T-cell (primary cell): ENCODE results near the gene MFSD8. TPM values are rescaled to one million over a fixed set of nuclear protein-coding genes. Genes with fewer than 3 reads are reported as not detected.

Experiments used
- ATAC-seq, 4 experiments: fragments of 200-7000 bp in 3 of 4; fragments of 150-1000 bp in 1 of 4; cut with Tn5 transposase; replicated peaks in 1 of 4; 1 replicate in 3 of 4; 2 replicates in 1 of 4; pipeline ENCODE4 v1.10.0; 2021; ENCODE audit warnings: moderate library complexity in 3 of 4, mild to moderate bottlenecking in 2 of 4, moderate number of reproducible peaks in 1 of 4
- CTCF ChIA-PET, 2 donors: fragments of 300-600 bp; sonication (Branson Sonifier 250); formaldehyde crosslinking; loops; one replicate each; lab custom pipeline; 2022; ENCODE audit warnings: antibody characterized with exemption in 2 of 2; lab: Charles Lee
- POLR2A ChIA-PET, 2 donors: fragments of 300-600 bp; sonication (Branson Sonifier 250); formaldehyde crosslinking; loops; one replicate each; lab custom pipeline; 2022; ENCODE audit warnings: antibody characterized with exemption in 2 of 2; lab: Charles Lee
- DNase-seq, 35 experiments: peaks; one replicate each; pipeline versions ENCODE4 v3.0.0 to v3.0.0-alpha.2; 2013 to 2023
- H3K27ac ChIP-seq: one replicate; pipeline ENCODE4 v1.5.1; 2013; ENCODE audit warnings: low read length
- H3K27me3 ChIP-seq, 2 experiments: replicated peaks in 1 of 2; 1 replicate in 1 of 2; 2 replicates in 1 of 2; pipeline versions ENCODE4 v1.6.1 to v1.7.0; 2013; ENCODE audit warnings: low read length in 1 of 2, mixed read lengths in 1 of 2; ENCODE audit not compliant: control insufficient read depth in 2 of 2, insufficient read depth in 2 of 2; ENCODE audit errors: extremely low read depth in 1 of 2
- H3K36me3 ChIP-seq, 2 donors: 1 replicate in 1 of 2; 2 replicates in 1 of 2; pipeline versions ENCODE4 v1.6.1 to v1.7.0; 2013; ENCODE audit warnings: low read length in 1 of 2; ENCODE audit not compliant: control insufficient read depth in 2 of 2, insufficient read depth in 1 of 2; ENCODE audit errors: extremely low read depth in 1 of 2
- H3K4me1 ChIP-seq, 2 experiments: 1 replicate in 1 of 2; 2 replicates in 1 of 2; pipeline versions ENCODE4 v1.6.1 to v1.7.0; 2013; ENCODE audit warnings: low read length in 2 of 2, mixed read lengths in 1 of 2; ENCODE audit not compliant: insufficient read depth in 2 of 2, control insufficient read depth in 1 of 2; ENCODE audit errors: extremely low read depth in 1 of 2
- H3K4me3 ChIP-seq, 2 donors: 1 replicate in 1 of 2; 2 replicates in 1 of 2; pipeline versions ENCODE4 v1.5.1 to v1.7.0; 2013; ENCODE audit warnings: mild to moderate bottlenecking in 2 of 2, low read length in 1 of 2, moderate library complexity in 1 of 2; ENCODE audit not compliant: control insufficient read depth in 1 of 2; ENCODE audit errors: extremely low read depth in 1 of 2
- H3K9me3 ChIP-seq: 2 replicates; pipeline ENCODE4 v1.7.0; 2013
- H3K27ac Mint-ChIP-seq, 2 donors: one replicate each; pipeline ENCODE4 v1.8.0; 2020 to 2021; ENCODE audit warnings: mild to moderate bottlenecking in 2 of 2, mixed read lengths in 2 of 2
- H3K27me3 Mint-ChIP-seq, 2 donors: one replicate each; pipeline ENCODE4 v1.8.0; 2021 to 2022; ENCODE audit warnings: mixed read lengths in 2 of 2
- H3K36me3 Mint-ChIP-seq: one replicate; pipeline ENCODE4 v1.8.0; 2021; ENCODE audit warnings: mixed read lengths
- H3K4me1 Mint-ChIP-seq, 3 donors: one replicate each; pipeline ENCODE4 v1.8.0; 2020 to 2022; ENCODE audit warnings: mixed read lengths in 3 of 3, mild to moderate bottlenecking in 1 of 3
- H3K4me3 Mint-ChIP-seq, 3 donors: one replicate each; pipeline ENCODE4 v1.8.0; 2020 to 2022; ENCODE audit warnings: mild to moderate bottlenecking in 3 of 3, mixed read lengths in 3 of 3, moderate library complexity in 3 of 3
- H3K9me3 Mint-ChIP-seq, 3 donors: one replicate each; pipeline ENCODE4 v1.8.0; 2020 to 2022; ENCODE audit warnings: mixed read lengths in 3 of 3
- WGBS: methylation state at CpG from one replicate; pipeline ENCODE4 v1.1.5; 2013; ENCODE audit warnings: missing lambda C conversion rate; ENCODE audit not compliant: insufficient coverage; 5-methylcytosine and 5-hydroxymethylcytosine counted together
- total RNA-seq, 35 experiments: library from RNA in 6 of 35; stranded (reverse) in 6 of 35; fragments of 120-200 nt in 1 of 35; gene quantifications; one replicate each; pipeline versions ENCODE4 v1.2.1 to v1.2.4 and lab custom pipeline; 2013 to 2026

MFSD8 gene
- total RNA-seq, 5 donors from 2014 or later (not counting 1 experiment from before 2014, with no cell fraction given) = 27.0 to 39.7 (median 37.1) TPM

DNA sequence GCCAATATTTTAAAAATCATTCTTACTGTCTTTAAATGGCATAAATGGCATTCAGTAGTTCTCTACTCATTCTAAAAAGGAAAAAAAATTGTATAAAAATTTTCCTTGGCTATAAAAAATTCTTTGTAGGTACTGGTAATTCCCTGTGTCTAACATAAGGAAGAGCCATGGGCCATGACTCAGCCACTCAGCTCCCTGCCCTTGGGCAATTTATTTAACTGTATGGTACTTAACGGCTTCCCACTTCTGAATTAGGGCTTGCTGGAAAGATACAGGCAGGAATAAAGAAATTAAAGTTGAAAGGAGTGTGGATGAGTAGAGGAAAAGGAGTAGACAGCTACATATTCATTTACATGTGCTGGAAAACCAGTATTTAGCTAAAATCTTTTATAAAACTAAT is 30.8 kb upstream of the MFSD8 start:
- Histone ChIP-seq H3K4me3 (no peak overlapping the region), H3K36me3 (peaks cover 0 to 4% of the 10 kb centered on the region in 2 donors), H3K9me3 (peaks cover 2% of the 10 kb centered on the region), H3K27me3 (no peaks in the 10 kb centered on the region), H3K4me1 (peaks cover 0 to 2% of the 10 kb centered on the region in 2 experiments), H3K27ac (no peak overlapping the region)
- Mint-ChIP-seq H3K27ac (no peak overlapping the region), H3K4me3 (no peak overlapping the region), H3K27me3 (no peaks in the 10 kb centered on the region), H3K9me3 (peaks cover 0 to 15% (median 14%) of the 10 kb centered on the region in 3 donors), H3K4me1 (peaks cover 16 to 20% (median 17%) of the 10 kb centered on the region in 3 donors), H3K36me3 (peaks cover 58% of the 10 kb centered on the region)
- POLR2A ChIA-PET = interaction anchor here in 1 of 2 donors (0.6 kb wide), 1 partner anchor 62 kb away, joined by 4 read pairs; no protein-coding TSS in a partner anchor
- DNase-seq = no peak
- no peak for ATAC-seq
- CTCF ChIA-PET = no interaction called here
- no CpG with 5 or more reads among the region's 1 CpG for WGBS

DNA sequence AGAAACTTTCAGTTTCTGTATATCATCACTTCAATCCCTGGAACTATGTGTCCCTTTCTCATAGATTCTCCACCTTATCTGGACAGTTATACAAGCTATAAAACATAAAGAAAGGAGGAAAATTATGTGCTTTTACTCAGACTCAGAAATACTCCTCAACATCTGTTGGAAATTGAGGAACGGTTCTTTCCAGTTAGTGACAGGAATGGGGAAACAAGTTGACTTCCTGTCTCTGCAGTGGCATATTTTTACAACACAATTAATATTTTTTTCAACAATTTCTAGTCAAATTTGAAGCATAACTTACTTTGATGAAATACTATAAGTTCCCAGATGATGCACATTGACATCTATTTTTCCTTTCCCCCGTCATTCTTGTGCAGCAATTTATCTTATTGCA is 28.2 kb upstream of the MFSD8 start:
- Mint-ChIP-seq H3K4me1 (peaks cover 9 to 14% (median 14%) of the 10 kb centered on the region in 3 donors), H3K36me3 (peaks cover 47% of the 10 kb centered on the region), H3K4me3 (no peak overlapping the region), H3K9me3 (peaks cover 0 to 7% (median 4%) of the 10 kb centered on the region in 3 donors), H3K27me3 (no peaks in the 10 kb centered on the region), H3K27ac (peak overlapping the region in 1 of 2 donors; percentile 64)
- WGBS = no CpG with 5 or more reads among the region's 2 CpGs
- no peak overlapping the region for H3K4me3 ChIP-seq
- DNase-seq (no peak), ATAC-seq (no peak)
- H3K27me3 ChIP-seq = no peaks in the 10 kb centered on the region
- peaks cover 0 to 9% of the 10 kb centered on the region in 2 donors for H3K36me3 ChIP-seq
- peaks cover 2% of the 10 kb centered on the region for H3K9me3 ChIP-seq
- POLR2A ChIA-PET = no interaction called here
- peaks cover 0 to 2% of the 10 kb centered on the region in 2 experiments for H3K4me1 ChIP-seq
- CTCF ChIA-PET = no interaction called here
- no peak overlapping the region for H3K27ac ChIP-seq

DNA sequence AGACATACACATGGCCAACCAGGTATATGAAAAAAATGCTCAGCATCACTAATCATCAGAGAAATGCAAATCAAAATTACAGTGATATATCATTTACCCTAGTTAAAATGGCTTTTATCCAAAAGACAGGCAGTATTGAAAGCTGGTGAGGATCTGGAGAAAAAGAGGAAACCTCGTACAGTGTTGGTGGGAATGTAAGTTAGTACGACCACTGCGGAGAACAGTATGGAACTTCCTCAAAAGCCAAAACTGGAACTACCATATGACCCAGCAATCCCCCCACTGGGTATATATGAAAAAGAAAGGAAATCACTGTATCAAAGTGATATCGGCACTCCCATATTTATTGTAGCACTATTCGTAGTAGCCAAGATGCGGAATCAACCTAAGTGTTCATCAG is 23.7 kb upstream of the MFSD8 start:
- peaks cover 33% of the 10 kb centered on the region for H3K36me3 Mint-ChIP-seq
- WGBS = no CpG with 5 or more reads among the region's 6 CpGs
- no peak overlapping the region for H3K4me3 ChIP-seq

DNA sequence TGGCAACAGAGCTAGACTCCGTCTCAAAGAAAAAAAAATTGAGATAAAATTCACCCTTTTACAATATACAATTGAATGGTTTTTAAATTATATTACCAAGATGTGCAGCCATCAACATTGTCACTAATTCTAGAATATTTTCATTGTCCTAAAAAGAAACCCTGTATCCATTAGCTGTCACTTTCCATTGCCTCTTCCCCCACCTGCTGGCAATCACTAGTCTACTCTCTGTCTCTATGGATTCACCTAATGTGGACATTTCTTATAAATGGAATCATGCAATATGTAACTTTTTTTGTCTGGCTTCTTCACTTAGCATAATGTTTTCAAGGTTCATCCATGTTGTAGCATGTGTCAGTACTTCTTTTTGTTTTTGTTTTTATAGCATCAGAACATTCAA is 21.0 kb upstream of the MFSD8 start:
- Mint-ChIP-seq H3K27ac (no peak overlapping the region), H3K9me3 (no peaks in the 10 kb centered on the region), H3K4me3 (no peak overlapping the region), H3K4me1 (peaks cover 2 to 4% (median 3%) of the 10 kb centered on the region in 3 donors), H3K36me3 (peaks cover 27% of the 10 kb centered on the region), H3K27me3 (no peaks in the 10 kb centered on the region)
- POLR2A ChIA-PET = interaction anchor here in 1 of 2 donors (0.5 kb wide), 1 partner anchor 45 kb away, joined by 6 read pairs; no protein-coding TSS in a partner anchor
- DNase-seq (no peak), ATAC-seq (no peak)
- Histone ChIP-seq H3K4me3 (no peak overlapping the region), H3K27ac (no peak overlapping the region), H3K36me3 (peaks cover 0 to 17% of the 10 kb centered on the region in 2 donors), H3K27me3 (no peaks in the 10 kb centered on the region), H3K4me1 (no peaks in the 10 kb centered on the region), H3K9me3 (no peaks in the 10 kb centered on the region)
- no CpG with 5 or more reads among the region's 1 CpG for WGBS
- CTCF ChIA-PET = no interaction called here

More for the DNA sequence above, 23.7 kb upstream of the MFSD8 start:
- H3K4me1 ChIP-seq = peaks cover 0 to 2% of the 10 kb centered on the region in 2 experiments
- H3K4me3 Mint-ChIP-seq = no peak overlapping the region
- CTCF ChIA-PET = no interaction called here
- H3K36me3 ChIP-seq = peaks cover 0 to 17% of the 10 kb centered on the region in 2 donors
- no peaks in the 10 kb centered on the region for H3K27me3 Mint-ChIP-seq
- H3K27ac ChIP-seq = no peak overlapping the region
- H3K27me3 ChIP-seq = no peaks in the 10 kb centered on the region
- no peaks in the 10 kb centered on the region for H3K9me3 Mint-ChIP-seq
- POLR2A ChIA-PET = no interaction called here
- H3K4me1 Mint-ChIP-seq = peaks cover 8 to 13% (median 10%) of the 10 kb centered on the region in 3 donors
- DNase-seq (no peak), ATAC-seq (no peak)
- H3K9me3 ChIP-seq = no peaks in the 10 kb centered on the region
- H3K27ac Mint-ChIP-seq = no peak overlapping the region

DNA sequence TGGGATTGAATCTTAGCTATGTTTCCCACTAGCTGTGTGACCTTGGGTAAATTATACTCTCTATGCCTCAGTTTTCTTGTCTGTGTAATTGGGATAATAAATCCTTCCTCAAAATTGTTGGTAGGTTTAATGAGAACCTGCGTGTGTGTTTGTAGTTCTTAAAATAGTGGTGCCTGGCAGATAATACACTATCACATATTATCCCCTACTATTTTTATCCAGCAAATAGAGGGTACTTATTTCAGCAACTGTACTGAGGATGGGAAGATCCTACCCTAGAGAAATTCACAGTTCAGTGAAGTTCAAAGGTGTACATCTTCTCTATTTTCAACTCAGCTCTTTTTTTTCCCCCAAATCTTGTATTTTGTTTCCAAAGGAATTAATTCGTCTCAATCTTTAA is 17.5 kb upstream of the MFSD8 start:
- Mint-ChIP-seq H3K27me3 (no peaks in the 10 kb centered on the region), H3K27ac (no peak overlapping the region), H3K9me3 (no peaks in the 10 kb centered on the region), H3K36me3 (peaks cover 13% of the 10 kb centered on the region), H3K4me3 (no peak overlapping the region), H3K4me1 (peaks cover 0 to 3% (median 2%) of the 10 kb centered on the region in 3 donors)
- H3K4me3 ChIP-seq = no peak overlapping the region
- no peaks in the 10 kb centered on the region for H3K27me3 ChIP-seq
- DNase-seq (no peak), ATAC-seq (no peak)
- no peak overlapping the region for H3K27ac ChIP-seq
- no peaks in the 10 kb centered on the region for H3K9me3 ChIP-seq
- no peaks in the 10 kb centered on the region for H3K4me1 ChIP-seq
- ChIA-PET POLR2A (interaction anchor here (0.5 kb wide), 2 partner anchors 37 to 73 kb away, joined by 3 to 4 read pairs; no protein-coding TSS in a partner anchor), CTCF (no interaction called here)
- H3K36me3 ChIP-seq = peaks cover 0 to 11% of the 10 kb centered on the region in 2 donors
- no CpG with 5 or more reads among the region's 2 CpGs for WGBS

DNA sequence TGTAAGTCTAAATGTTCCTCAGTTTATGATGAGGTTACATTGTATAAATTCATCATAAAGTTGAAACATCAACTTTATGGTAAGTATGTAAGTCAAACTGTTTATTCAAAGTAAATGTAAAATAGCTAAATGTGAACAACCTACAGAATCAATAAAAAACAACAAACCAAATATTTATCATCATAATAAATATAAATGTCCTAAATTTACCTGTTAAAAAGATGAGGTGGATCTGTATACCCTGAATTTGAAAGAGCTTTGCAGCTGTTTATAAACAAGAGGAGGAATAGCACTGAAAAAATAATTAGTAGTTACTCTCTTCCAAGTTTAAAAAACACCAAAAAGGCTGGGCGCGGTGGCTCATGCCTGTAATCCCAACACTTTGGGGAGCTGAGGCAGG is 14.0 kb upstream of the MFSD8 start:
- DNase-seq (no peak), ATAC-seq (no peak)
- POLR2A ChIA-PET = interaction anchor here in 1 of 2 donors (0.5 kb wide), 1 partner anchor 10 kb away, joined by 6 read pairs; no protein-coding TSS in a partner anchor
- peaks cover 6 to 11% (median 9%) of the 10 kb centered on the region in 3 donors for H3K4me1 Mint-ChIP-seq
- CTCF ChIA-PET = no interaction called here
- no peak overlapping the region for H3K27ac Mint-ChIP-seq
- Histone ChIP-seq H3K27me3 (no peaks in the 10 kb centered on the region), H3K9me3 (no peaks in the 10 kb centered on the region), H3K36me3 (peaks cover 0 to 5% of the 10 kb centered on the region in 2 donors), H3K4me1 (no peaks in the 10 kb centered on the region), H3K27ac (no peak overlapping the region), H3K4me3 (no peak overlapping the region)
- no peaks in the 10 kb centered on the region for H3K9me3 Mint-ChIP-seq
- no peaks in the 10 kb centered on the region for H3K27me3 Mint-ChIP-seq
- peaks cover 9% of the 10 kb centered on the region for H3K36me3 Mint-ChIP-seq
- WGBS = 80% methylated on average over 1 of the region's 2 CpGs
- no peak overlapping the region for H3K4me3 Mint-ChIP-seq
